Measurements from ENCODE around the gene NFAT5.
A peak's percentile ranks its signal among the peaks of the same experiment; 100 is the strongest.
"Not testable (repeated sequence)": the region's sequence is repeated elsewhere in the genome, so short reads cannot be mapped to it uniquely, and the experiment has no call there.

Gene NFAT5

DNA sequence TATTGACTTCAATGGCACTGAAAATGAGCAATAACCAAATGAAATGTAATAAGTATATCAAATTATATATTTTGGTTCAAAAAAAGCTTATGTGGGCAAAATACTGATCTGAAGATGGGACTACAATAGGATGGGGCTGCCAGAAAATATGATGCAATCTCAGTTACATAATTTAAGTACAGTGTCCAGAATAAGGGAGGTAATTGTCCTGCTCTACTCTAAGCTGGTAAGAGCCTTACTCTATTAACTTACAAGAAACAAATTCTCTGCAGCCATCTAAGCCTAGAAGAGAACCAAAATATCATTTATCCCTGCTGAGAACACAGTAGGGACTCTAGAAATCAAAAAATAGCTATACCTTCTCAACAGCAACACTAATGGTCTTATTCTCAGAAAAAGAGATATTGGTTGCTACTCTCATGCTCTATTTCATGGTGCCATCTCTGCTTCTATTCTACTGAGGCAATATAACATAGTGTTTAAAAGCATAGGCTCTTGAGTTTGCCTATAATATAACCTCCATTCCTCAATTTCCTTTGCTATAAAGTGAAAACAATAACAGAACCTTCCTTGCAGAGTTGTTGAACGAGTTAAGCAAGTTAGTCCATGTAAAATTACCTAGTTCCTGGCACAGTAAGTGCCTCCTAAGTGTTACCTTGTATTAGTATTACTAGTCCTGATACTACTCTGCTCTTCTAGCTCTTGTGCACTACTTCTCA is 140.6 kb downstream of the NFAT5 start:
- no peak for DNase-seq (ENCODE audit: low read depth in 2 of 2)

DNA sequence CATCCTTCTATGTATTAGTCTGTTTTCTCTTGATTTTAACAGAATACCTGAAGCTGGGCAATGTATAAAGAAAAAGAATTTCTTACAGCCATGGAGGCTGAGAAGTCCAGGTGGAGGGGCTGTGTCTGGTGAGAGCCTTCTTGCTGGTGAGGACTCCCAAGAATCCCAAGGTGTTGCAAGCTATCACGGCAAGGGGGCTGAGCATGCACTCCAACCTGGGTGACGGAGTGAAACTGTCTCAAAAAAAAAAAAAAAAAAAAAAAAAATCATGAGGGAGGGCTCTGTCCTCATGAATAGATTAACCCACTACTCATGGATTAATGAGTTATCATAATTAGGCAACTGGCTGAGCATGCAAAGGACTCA is 141.2 kb downstream of the NFAT5 start:
- no peak for DNase-seq (ENCODE audit: low read depth in 2 of 2)

DNA sequence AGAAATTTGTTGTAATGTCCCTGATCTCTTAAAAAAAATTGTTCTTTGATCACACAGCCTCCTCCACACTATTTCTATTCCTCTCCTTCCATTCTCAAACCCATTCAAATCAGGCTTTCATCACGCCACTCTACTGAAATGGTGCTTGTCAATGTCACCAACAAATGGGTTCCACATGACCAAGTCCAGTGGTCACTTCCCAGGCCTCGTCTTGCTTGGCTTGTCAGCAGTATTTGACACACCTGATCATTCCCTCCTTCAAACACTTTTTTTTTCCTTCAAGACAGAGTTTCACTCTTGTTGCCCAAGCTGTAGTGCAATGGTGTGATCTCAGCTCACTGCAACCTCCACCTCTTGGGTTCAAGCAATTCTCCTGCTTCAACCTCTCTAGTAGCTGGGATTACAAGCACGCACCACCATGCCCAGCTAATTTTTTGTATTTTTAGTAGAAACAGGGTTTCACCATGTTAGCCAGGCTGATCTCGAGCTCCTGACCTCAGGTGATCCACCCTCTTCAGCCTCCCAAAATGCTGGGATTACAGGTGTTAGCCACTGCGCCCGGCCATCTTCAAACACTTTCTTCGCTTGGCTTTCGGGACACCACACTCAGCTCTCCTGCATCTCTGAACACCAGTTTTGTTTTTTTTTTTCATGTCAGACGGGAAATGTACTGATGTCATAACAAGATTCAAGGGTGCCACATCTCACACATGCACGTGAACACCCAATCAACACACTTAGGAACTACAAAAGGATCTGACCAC is 142.3 kb downstream of the NFAT5 start:
- DNase-seq (ENCODE audit: low read depth in 2 of 2), result no peak

DNA sequence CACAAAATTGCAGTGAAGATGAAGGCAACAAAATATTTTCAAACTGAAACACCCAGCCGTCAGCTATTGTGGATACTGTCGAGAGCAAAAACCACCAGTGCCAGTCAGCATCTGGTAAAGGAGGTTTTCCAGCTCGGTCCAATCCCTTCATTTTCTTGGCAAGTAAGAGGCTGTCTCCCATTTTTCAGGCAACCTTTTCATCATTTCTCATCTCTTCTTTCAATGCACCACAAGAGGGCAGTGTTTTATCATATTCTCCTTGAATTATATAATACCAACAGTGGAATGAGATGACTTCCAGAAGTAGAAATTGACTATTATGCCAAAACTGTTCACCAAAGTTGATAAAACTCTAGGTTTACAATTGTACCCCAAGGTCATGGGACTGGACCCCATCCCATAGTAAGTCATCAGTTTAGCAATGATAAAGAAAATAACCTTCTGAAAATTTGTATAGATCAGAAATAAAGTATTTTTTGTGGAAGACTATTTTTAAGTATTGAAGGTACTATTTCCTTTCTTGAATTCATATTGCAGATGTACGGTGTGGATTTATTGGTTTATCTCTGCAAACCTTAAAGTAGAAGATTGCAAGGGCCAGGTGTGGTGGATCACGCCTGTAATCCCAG is 143.8 kb downstream of the NFAT5 start:
- peak; percentile 32 to 39 for DNase-seq (ENCODE audit: low read depth in 2 of 2)

DNA sequence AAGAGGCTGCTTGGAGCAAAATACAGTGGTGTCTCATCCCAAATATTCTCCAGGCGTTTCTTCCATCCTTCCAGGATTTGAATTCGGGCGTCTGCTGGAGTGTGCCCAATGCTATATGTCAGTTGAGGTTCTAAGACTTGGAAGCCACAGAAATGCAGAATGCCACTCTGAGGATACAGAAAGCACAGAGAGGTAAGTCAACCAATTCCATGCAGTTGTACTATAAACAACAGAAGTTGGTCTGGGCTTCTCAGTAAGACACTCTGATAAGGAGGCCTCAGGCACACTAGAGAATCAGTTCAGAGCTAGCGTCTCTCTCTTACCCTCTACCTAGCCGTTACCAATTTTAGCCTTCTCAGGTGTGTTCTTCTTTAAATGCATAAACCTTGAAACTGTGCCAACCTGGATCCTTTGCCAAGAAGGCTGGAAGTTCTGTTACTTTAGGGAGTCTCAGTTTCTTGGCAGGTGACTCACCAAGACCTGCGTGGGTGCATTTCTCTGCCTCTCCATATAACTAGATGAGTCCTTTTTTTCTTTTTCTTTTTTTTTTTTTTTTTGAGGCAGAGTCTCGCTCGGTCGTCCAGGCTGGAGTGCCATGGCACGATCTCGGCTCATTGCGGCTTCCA is 145.5 kb downstream of the NFAT5 start:
- no peak for DNase-seq (ENCODE audit: low read depth in 2 of 2)

DNA sequence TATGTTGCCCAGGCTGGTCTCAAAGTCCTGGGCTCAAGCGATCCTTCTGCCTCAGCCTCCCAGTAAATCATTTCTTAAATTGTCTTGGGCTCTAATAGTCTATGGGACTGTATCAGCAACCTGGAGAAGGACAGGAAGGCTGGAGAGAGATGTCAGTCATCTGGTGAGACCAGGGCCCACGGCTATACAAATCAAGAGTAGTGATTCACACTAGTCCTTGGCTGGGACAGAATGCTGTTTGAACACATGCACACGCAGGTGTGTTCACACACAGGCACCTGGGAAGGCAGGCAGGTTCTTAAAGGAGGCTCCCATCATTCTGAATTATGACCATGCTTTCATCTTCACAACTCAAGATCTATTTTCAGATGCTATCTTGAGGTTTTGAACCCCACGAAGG is 146.5 kb downstream of the NFAT5 start:
- DNase-seq (ENCODE audit: low read depth in 2 of 2), result no peak

DNA sequence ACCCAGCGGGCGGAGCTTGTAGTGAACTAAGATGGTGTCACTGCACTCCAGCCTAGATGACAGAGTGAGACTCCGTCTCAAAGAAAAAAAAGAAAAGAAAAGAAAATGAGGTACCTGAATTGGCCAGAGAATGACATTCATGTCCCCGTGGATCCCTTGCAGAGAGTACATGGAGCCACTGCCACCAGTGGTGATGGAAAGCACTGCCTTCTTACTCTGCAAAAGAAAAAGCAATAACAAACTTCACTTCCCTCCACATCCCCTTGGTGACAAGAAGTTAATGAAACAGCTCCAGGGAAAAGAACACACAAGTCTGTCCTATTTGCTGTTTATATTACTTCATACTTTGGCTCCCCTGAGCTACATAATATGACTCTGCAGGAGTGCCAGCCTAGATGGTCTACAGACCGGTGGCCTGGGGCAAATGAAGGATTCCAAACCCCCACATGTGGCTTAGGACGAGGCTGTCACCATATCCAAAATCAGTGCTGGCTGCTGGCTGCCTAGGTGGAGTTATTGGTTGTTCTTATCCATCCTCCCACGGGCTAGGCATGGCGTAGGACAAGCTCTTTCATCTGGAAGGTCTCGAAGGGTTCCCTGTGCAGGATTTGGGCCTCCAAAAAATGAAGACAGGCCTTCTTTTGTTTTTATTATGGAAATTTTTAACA is 147.3 kb downstream of the NFAT5 start:
- DNase-seq (ENCODE audit: low read depth in 2 of 2), result no peak

DNA sequence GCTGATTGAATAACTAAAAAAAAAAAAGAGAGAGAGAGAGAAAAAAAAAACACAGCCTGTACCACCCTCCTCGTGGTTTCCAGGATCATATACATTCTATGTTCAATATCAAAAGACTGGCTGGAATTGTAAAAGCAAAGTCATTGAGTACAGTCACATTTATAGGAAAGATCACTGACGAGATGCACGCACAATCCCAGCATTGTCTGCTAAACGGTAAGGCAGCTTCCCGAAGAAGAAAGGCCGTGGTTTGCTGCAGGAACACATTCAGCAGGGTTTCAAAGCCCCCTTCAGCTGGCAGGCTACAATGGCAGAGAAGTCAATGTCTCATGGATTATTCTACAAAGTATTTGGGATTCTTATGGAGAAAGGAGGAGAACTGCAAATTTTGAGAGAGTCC is 151.3 kb downstream of the NFAT5 start:
- DNase-seq (ENCODE audit: low read depth in 2 of 2), result no peak

DNA sequence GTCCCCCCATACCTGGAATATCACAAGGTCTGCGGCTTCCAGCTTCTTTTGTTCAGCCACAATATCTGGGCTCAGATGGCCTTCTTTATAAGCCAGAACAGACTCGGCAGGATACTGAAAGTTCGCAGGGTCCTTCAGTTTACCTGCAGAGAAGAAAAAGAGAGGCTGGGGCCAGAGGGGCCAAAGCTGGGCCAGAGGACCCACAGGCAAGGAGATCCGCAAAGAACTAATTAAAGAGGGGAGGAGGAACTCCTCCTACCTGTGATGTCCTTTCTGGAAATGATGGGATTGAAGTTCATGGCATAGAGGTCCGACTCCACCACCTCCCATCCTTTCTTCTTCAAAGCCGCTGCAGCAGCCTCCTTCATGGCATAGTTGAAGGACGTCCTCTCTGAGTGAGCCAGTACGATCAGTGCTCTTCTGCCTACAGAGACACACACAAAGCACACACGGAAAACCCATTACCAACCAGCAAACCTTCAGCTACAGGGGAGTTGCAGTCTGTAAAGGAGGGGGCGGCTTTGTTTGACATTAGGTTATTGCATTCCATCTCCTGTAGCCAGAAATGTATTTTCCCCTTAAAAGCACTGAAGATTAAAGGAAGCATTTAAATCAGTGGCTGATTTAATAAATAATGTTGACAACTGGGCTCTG is 152.5 kb downstream of the NFAT5 start:
- no peak for DNase-seq (ENCODE audit: low read depth in 2 of 2)

DNA sequence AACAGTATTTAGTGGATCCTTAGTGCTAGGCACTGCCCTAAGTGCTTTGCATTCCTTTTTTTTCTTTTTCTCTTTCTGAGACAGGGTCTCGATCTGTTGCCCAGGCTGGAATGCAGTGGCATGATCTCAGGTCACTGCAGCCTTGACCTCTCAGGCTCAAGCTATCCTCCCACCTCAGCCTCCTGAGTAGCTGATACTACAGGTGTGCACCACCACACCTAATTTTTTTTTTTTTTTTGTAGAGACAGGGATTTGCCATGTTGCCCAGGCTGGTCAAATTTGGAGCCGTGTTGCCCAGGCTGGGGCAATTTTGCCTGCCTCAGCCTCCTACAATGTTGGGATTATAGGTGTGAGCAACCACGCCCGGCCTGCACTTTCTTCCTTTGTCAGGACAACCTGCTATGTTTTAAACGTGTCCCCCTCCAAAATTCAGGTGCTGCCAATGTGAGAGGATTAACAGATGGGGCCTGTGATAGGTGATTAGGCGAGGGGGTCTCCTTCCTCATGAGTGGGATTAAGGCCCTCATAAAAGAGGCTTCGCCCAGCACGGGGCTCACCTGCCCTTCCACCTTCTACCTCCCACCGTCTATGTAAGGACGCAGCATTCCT is 155.2 kb downstream of the NFAT5 start:
- no peak for DNase-seq (ENCODE audit: low read depth in 2 of 2)

DNA sequence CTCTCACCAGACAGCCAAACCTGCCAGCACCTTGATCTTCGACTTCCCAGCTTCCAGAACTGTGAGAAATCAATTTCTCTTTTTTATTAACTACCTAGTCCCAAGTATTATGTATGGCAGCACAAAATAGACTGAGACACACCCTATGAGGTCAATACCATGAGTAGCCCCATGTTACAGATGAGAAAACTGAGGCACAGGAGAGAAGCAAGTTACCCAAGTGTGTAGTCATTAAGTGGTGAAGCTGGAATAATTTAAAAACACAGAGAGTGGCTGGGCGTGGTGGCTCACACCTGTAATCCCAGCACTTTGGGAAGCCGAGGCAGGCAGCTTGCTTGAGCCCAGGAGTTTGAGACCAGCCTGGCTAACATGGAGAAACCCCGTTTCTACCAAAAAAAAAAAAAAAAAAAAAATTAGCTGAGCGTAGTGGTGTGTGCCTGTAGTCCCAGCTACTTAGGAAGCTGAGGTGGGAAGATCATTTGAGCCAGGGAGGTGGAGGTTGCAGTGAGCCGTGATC is 155.7 kb downstream of the NFAT5 start:
- DNase-seq (ENCODE audit: low read depth in 2 of 2), result no peak

DNA sequence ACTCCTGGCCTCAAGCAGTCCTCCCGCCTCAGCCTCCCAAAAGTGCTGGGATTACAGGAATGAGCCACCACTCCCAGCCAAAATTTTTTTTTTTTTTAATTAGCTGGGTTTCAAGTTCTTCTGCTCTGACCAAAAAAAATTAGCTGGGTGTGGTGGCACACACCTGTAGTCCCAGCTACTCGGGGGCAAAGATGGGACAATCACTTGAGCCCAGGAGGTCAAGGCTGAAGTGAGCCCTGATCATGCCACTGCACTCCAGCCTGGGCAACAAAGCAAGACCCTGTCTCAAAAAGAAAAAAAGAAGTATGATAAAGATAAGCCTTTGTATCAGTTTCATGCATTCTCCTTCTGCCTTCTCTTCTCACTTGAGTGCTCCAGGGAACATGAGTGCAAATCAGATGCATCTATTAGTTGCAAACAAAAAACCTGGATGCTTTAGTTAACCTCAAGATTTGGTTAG is 158.7 kb downstream of the NFAT5 start:
- no peak for DNase-seq (ENCODE audit: low read depth in 2 of 2)

DNA sequence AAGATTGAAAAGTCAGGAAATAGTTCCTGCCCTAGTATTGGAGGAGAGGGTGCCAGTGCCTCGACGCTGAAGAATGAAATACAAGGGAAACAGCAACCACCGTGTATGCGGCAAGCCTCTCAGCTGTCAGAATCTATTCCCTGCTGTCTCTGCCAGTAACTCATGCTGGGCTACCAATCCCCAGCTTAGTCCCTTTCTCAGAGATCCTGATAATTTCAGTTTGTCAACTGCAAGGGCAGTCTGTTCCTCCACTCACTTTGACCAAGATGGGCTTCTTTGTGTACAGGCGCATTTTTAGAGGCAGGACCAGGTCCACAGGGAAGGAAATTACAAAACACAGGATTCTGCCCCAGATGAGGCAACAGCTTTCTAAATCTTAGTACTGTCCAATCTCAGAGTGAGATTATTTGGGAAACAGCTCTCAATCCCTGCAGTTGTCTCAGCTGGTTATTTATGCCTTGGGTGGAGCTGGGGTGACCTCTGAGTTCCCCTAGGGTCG is 159.3 kb downstream of the NFAT5 start:
- DNase-seq (ENCODE audit: low read depth in 2 of 2), result no peak

DNA sequence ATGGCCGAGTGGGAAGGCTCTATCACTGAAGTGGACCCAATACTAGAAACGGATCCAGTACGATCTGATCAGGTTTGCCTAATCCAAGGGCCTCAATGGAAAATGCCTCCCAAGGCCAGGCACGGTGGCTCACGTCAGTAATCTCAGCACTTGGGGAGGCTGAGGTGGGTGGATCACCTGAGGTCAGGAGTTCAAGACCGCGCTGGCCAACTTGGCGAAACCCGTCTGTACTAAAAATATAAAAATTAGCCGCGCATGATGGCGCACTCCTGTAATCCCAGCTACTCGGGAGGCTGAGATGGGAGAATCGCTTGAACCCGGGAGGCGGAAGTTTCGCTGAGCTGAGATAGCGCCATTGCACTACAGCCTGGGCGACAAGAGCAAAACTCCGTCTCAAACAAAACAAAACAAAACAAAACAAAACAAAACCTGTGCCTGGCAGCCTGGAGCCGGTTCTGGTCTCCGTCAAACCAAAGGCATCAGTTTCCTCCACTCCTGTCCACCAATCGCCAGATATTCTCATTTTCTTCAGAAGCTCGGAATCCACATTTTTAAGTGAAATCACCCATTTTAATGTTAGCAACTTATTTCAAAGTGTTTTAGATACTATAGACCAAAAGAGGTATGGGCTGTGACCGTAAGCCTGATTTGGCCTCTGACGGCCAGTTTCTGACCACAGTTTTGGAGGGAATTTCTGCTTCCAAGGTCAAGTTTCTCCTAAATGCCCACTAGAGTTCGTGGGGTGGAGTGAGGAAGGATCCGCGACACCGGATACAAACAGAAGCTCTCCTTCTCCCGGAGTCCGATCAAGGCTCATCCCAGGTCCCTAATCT is 159.9 kb downstream of the NFAT5 start:
- DNase-seq (ENCODE audit: low read depth in 2 of 2), result no peak

DNA sequence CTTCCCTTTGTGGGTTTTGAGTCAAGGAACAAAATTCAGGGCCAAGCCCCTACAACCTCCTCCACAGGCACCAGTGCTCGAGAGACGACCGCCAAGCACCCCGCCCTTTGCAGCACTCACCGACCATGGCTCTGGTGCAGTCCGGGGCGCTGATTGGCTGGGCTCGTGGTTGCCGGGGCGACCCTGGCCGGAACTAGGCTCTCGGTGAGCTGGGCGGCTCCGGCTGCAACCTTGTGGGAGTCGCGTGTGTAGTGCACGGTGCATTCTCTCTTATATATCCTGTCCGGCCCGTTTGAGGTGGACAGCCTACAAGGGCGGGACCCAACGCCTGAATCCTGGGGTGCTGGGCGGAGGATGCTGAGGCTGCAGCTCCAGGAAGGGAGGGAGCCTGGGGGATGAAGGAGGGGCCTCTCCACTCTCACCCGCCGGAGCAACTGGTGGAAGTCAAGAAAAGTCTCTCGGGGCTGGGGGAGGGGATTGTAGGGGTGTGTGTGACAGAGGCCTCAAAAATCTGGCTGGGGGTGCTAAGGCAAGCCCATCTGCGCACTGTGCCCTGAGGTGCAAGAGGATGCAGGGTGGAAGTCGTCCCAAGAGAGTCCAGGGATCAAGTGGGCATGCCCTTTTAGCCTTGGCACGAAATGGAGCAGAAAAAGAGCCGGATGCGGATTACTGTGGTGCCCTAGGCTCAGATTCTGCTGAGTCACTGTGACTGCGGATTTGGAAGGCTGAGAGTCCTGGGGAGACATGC is 160.7 kb downstream of the NFAT5 start, which contains the start of gene NQO1:
Gene NQO1 (minus strand): TSS at position 248 of the 748 bp plus-strand sequence. CDS start 121 bp downstream, at position 127.
- DNase-seq (ENCODE audit: low read depth in 2 of 2), result peak; percentile 86

DNA sequence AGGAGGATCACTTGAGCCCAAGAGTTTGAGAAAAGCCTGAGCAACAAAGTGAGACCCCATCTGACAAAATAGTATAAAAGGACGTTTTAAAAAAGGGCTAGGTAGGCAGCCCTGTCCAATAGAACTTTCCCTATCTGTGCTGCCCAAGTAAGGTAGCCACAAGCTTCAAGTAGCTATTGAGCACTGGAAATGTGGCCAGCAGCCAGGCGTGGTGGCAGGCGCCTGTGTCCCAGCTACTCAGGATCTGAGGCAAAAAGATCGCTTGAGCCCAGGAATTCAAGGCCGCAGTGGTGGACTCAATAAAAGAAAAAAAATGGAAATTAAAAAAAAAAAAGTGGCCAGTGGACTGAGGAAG is 162.1 kb downstream of the NFAT5 start:
- no peak for DNase-seq (ENCODE audit: low read depth in 2 of 2)

DNA sequence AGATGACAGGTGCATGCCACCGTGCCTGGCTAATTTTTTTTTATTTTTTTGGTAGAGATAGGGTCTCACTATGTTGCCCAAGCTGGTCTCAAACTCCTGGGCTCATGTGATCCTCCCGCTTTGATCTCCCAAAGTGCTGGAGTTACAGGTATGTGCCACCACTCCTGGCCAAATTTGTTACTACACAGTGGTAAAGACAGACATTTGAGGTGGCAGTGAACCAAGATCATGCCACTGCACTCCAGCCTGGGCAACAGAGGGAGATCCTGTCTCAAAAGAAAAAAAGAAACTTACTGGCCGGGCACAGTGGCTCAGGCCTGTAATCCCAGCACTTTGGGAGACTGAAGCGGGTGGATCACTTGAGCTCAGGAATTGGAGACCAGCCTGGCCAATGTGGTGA is 163.3 kb downstream of the NFAT5 start:
- DNase-seq (ENCODE audit: low read depth in 2 of 2), result not testable (repeated sequence)

DNA sequence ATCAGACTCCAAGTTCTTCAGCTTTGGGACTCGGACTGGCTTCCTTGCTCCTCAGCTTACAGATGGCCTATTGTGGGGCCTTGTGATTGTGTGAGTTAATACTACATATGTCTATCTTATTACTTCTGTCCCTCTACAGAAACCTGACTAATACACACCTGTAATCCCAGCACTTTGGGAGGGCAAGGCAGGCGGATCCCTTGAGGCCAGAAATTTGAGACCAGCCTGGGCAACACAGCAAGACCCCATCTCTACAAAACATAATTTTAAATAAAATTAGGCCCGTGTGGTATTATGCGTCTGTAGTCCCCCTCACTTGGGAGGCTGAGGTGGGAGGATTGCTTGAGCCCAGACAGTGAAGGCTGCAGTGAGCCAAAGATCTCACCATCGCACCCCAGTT is 165.5 kb downstream of the NFAT5 start:
- not testable (repeated sequence) for DNase-seq (ENCODE audit: low read depth in 2 of 2)

DNA sequence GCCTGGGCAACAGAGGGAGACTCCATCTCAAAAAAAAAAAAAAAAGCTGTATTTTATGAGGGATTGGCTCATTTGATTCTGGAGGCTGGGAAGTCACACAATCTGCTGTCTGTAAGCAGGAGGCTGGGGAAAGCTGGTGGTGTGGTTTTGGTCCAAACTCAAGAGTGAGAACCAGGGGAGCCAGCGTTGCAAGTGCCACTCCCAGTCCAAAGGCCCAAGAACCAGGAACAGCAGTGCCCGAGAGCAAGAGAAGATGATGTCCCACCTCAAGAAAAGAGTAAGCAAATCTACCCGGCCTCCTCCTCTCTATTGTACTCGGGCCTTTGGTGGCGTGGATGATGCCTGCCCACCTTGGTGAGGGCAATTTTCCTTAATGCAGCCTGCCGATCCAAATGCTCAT is 166.3 kb downstream of the NFAT5 start:
- no peak for DNase-seq (ENCODE audit: low read depth in 2 of 2)

Measured in fibroblast of skin of left biceps (primary cell).